ENCODE results near the gene EFHC2.
"Not testable (repeated sequence)": the region's sequence is repeated elsewhere in the genome, so short reads cannot be mapped to it uniquely, and the experiment has no call there.

The EFHC2 gene

GRCh38 chrX:44232081-44232480, 111.4 kb downstream of the EFHC2 start:
- no peak for DNase-seq (ENCODE audit: low spot score)

DNA sequence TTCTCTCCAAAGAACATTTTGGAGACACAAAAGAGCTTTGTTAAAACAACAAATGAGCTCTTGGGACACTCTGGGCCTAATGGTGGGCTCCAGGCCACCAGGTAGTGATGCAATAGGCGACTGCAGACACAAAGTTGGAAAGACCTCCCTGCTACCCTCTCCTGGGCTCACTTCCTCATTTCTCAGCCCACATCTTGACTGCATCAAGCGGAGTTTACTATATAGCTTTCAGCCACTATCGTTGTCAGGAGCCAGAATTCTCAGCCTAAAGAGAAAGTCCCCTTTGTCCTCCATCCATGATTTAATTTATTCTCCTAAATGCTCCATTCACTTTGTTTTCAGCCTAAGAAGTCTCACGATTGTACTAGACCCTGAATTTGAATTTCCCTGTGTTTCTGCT, 114.9 kb downstream of the EFHC2 start:
- no peak for DNase-seq (ENCODE audit: low spot score)

DNA sequence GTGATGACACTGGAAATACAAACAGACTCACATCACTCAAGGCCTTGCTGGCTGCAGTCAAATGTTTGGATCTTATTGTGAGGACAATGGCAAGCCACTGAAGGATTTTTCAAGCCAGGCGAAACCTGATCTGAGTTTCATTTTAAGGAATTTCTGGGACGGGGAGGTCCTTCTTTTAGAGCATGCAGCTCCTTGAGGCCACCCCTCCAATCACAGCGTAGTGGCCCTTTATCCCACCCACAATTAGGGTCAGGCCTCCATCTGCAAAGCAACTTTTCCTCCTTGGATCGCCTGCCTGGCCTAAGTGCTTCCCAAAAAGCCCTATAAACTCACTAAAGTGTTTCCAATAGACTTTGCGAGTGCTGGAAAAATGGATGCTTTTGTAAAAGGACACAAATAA, 115.5 kb downstream of the EFHC2 start:
- no peak for DNase-seq (ENCODE audit: low spot score)

- no peak for DNase-seq (ENCODE audit: low spot score)
These were observed 117.8 kb downstream of the EFHC2 start for GRCh38 chrX:44225667-44226066.

DNA sequence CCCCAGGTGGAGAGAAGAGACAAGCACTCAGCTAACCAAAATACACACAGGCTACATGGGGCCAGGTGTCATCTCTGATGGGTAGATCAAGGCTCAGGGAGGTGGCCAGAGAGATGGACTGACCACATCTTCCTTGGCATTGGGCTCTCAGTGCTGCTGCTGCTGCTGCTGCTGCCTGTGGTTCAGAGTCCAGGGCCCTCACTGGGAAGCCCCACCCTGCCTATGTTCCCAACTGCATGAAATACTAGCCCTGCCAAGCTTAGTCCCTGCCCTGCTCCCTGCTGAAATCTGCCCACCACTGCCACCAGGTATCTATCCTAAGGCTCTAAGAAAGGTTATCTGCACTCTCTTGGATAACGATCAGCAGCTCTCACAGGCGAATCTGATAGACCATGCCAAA, 118.7 kb downstream of the EFHC2 start:
- DNase-seq (ENCODE audit: low spot score) = no peak

GRCh38 chrX:44223150-44223549, 120.3 kb downstream of the EFHC2 start:
- DNase-seq (ENCODE audit: low spot score) = no peak

- DNase-seq (ENCODE audit: low spot score) = no peak
These were observed 125.0 kb downstream of the EFHC2 start for GRCh38 chrX:44218465-44218864.

- no peak for DNase-seq (ENCODE audit: low spot score)
These were observed 127.3 kb downstream of the EFHC2 start for GRCh38 chrX:44216171-44216570.

GRCh38 chrX:44203791-44204190, 139.7 kb downstream of the EFHC2 start:
- DNase-seq (ENCODE audit: low spot score) = no peak

GRCh38 chrX:44202596-44202995, 140.9 kb downstream of the EFHC2 start:
- no peak for DNase-seq (ENCODE audit: low spot score)

- no peak for DNase-seq (ENCODE audit: low spot score)
These were observed 154.4 kb downstream of the EFHC2 start for GRCh38 chrX:44189116-44189515.

DNA sequence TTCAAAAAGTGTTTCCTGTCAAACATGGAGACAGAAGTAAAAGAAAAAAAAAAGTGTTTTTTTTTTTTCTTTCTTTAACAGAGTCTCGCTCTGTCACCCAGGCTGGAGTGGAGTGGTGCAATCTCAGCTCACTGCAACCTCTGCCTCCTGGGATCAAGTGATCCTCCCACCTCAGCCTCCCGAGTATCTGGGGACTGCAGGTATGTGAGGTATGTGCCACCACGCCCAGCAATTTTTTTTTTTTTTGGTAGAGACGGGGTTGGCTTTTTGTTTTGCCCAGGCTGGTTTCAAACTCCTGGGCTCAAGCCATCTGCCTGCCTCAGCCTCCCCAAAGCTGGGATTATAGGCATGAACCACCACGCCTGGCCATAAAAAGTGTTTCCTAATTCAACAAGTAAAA, 155.6 kb downstream of the EFHC2 start:
- not testable (repeated sequence) for DNase-seq (ENCODE audit: low spot score)

DNA sequence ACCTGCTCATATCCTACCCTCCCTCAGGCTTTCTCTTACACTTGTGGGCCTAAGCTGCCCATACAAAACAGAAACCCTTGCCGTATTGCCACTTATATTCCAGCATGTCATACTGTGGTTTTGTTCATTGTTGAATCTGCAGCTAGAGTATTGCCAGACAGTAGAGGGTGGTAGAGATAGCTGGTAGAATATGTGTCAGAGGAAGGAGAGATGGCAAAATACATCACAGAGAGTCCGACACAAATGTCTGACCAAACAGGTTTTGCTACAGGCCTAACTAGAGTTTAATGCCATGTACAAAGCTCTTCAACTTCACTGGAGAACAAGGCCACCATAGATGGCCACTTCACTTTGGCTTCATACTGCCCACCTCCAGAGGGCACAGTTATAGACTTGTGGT, 160.1 kb downstream of the EFHC2 start:
- no peak for DNase-seq (ENCODE audit: low spot score)

- DNase-seq (ENCODE audit: low spot score) = no peak
These were observed 165.0 kb downstream of the EFHC2 start for GRCh38 chrX:44178274-44179053.

DNA sequence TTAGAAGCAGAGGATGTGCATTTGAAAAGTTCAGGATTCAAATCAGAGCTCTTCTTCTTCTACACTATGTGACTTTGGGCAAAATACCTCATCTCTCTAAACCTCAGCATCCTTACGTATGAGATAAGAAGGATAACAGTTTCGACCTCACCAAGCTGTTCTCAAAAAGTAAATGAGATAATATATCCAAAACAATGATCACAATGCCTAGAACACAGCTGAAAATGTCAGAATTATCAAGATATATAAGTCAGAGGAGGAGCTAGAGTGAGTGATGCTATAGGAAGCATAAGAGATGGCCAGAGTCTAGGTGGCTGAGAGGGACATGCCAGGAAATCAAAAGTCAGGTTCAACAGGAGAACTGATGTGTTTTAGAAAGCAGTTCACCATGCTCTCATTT, 168.0 kb downstream of the EFHC2 start:
- DNase-seq (ENCODE audit: low spot score) = no peak

- DNase-seq (ENCODE audit: low spot score) = no peak
These were observed 169.4 kb downstream of the EFHC2 start for GRCh38 chrX:44174061-44174460.

- DNase-seq (ENCODE audit: low spot score) = no peak
These were observed 170.3 kb downstream of the EFHC2 start for GRCh38 chrX:44173219-44173618.

DNA sequence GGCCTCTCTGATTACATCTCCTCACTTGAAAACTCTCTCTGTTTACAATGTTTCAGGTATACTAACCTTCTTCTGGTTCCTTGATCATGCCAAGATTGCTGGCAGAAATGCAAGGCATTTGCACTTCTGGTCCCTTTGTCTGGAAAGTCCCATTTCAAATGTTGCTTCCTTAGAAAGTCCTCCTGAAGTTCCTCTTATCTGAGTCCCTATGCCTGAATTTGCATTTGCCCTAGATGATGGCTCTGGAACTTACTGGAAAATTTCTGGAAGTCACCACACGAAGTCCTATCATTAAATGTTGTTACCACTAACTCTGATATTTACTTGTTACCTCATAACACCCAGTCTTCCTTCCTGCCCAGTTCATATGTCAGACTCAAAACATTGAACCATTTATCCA, 176.4 kb downstream of the EFHC2 start:
- DNase-seq (ENCODE audit: low spot score) = no peak

DNA sequence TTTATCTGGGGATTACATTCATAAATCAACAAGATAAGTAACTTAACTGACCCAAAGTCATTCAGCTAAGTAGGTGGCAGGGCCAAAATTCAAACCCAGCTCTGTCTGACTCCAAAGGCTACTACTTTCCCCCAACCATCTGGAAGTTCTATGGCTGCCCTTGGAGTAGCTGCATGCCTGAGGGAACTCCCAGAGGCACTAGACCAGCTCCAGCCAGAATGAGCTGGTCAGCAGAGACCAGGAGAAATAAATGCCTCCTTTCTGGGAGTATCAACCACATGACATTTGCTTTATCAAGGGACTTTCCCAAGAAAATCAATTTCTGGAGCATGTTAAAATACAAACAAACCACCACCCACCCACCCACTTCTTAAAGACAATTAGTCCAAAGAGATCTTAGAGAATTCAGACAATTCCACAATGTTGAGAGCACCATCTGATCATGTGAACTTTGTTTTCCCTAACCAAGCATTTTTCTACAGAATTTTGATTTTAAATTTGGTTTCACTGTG, 180.5 kb downstream of the EFHC2 start:
- no peak for DNase-seq (ENCODE audit: low spot score)

- no peak for DNase-seq (ENCODE audit: low spot score)
These were observed 185.6 kb downstream of the EFHC2 start for GRCh38 chrX:44157858-44158257.

DNA sequence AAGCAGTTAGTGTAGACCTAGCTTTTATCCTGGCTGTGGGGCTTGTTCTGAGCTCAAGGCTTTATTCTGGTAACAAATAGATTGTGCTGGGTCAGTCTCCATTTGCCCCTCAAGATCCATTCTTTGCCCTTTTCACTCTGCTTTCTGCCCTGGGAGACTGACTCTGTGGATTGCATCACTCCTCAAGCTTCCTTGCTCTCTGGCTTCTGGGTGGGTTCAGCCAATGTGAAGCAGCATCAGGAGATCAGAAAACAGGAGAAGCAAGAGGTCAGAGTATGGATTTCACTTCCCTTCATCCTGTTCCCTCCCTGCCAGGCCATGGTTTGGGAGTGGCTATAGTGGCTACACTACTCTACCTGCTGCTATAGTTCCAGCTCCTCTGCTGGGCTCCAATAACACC, 186.2 kb downstream of the EFHC2 start:
- no peak for DNase-seq (ENCODE audit: low spot score)

GRCh38 chrX:44156726-44157125, 186.7 kb downstream of the EFHC2 start:
- no peak for DNase-seq (ENCODE audit: low spot score)

DNA sequence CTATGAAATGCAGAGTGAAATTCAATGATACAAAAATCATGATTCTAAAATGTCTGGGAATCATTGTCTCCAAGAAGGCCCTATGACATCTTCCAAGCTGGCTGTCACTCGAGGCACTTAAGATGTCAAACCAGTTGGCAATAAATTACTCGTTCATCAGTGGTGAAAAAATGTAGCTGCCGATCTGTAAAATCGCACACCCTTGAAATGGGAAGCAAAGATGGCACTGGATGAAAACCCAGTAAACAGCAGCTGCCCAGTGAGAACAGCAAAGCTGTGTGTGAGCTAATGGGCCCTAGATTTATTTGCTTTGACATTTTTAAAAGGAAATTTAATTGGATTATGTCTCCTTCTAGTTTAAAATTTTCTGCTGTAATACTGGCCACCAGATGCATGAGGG, 188.3 kb downstream of the EFHC2 start:
- no peak for DNase-seq (ENCODE audit: low spot score)

DNA sequence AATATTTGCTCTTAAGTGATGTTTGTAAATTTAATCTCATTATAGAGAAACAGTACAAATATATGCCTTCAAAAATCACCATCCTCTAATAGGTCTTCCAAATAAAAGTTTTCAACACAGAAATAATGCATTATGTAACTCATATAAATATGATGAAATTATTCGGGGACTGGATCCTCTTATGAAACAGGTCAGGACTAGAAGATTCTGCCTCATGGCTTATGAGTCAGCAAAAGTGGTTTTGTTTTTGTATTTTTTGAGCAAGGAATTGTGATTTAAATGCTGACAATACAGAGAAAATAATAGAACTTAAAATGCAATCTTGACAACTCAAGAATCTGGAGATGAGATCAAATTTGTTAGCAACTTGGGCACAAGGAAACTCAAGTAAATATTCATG, 190.6 kb downstream of the EFHC2 start:
- no peak for DNase-seq (ENCODE audit: low spot score)

Measured in CD4-positive, alpha-beta T cell treated with Interleukin-6 at 100 ng/mL for 8 hours (primary cell).